Naive thymus-derived CD4-positive, alpha-beta T cell (primary cell): ENCODE measurements around the gene LDLRAD4. TPM values are rescaled to one million over a fixed set of nuclear protein-coding genes. Genes with fewer than 3 reads are reported as not detected.

Experiments used
- ATAC-seq: fragments of 150-1000 bp; cut with Tn5 transposase; 2 replicates; pipeline ENCODE4 v1.10.0; 2021; ENCODE audit warnings: mild to moderate bottlenecking, moderate library complexity
- CTCF ChIA-PET: fragments of 350-600 bp; sonication (Branson Sonifier 250); formaldehyde crosslinking; loops from one replicate; lab custom pipeline; 2021; ENCODE audit warnings: antibody characterized with exemption; lab: Charles Lee
- POLR2A ChIA-PET: fragments of 350-600 bp; sonication (Branson Sonifier 250); formaldehyde crosslinking; loops from one replicate; lab custom pipeline; 2021; ENCODE audit warnings: antibody characterized with exemption, inconsistent platforms; lab: Charles Lee
- DNase-seq, 9 donors: peaks; one replicate each; pipeline versions ENCODE4 v3.0.0 to v3.0.0-alpha.2; 2020 to 2022; ENCODE audit warnings: mixed read lengths in 1 of 9
- H3K27ac ChIP-seq: one replicate; pipeline ENCODE4 v1.7.0; 2013; ENCODE audit warnings: mild to moderate bottlenecking, low read depth, low read length, moderate library complexity
- H3K27me3 ChIP-seq, 2 donors: one replicate each; pipeline ENCODE4 v1.7.0; 2013; ENCODE audit warnings: low read length in 2 of 2, mild to moderate bottlenecking in 2 of 2, moderate library complexity in 2 of 2; ENCODE audit not compliant: control insufficient read depth in 2 of 2, insufficient read depth in 2 of 2
- H3K36me3 ChIP-seq, 3 experiments: 1 replicate in 2 of 3; 2 replicates in 1 of 3; pipeline ENCODE4 v1.7.0; 2013; ENCODE audit warnings: low read length in 3 of 3, mild to moderate bottlenecking in 3 of 3, moderate library complexity in 1 of 3; ENCODE audit not compliant: insufficient read depth in 3 of 3, control insufficient read depth in 2 of 3
- H3K4me1 ChIP-seq, 2 donors: one replicate each; pipeline ENCODE4 v1.7.0; 2013; ENCODE audit warnings: low read length in 2 of 2, mild to moderate bottlenecking in 2 of 2, moderate library complexity in 1 of 2; ENCODE audit not compliant: control insufficient read depth in 2 of 2, insufficient read depth in 2 of 2
- H3K4me3 ChIP-seq: 2 replicates; pipeline ENCODE4 v1.7.0; 2013; ENCODE audit warnings: mild to moderate bottlenecking, low read length
- H3K9me3 ChIP-seq, 3 experiments: 1 replicate in 2 of 3; 2 replicates in 1 of 3; pipeline ENCODE4 v1.7.0; 2013; ENCODE audit warnings: low read length in 3 of 3; ENCODE audit not compliant: control insufficient read depth in 2 of 3
- H3K27ac Mint-ChIP-seq, 9 donors: one replicate each; pipeline ENCODE4 v1.8.0; 2020 to 2022; ENCODE audit warnings: mixed read lengths in 9 of 9, mild to moderate bottlenecking in 8 of 9, moderate library complexity in 5 of 9, inconsistent platforms in 2 of 9
- H3K27me3 Mint-ChIP-seq, 5 donors: one replicate each; pipeline ENCODE4 v1.8.0; 2021 to 2022; ENCODE audit warnings: mixed read lengths in 5 of 5, mild to moderate bottlenecking in 1 of 5
- H3K36me3 Mint-ChIP-seq, 5 donors: one replicate each; pipeline ENCODE4 v1.8.0; 2020 to 2022; ENCODE audit warnings: mixed read lengths in 5 of 5, mild to moderate bottlenecking in 3 of 5, inconsistent platforms in 1 of 5
- H3K4me1 Mint-ChIP-seq, 7 donors: one replicate each; pipeline ENCODE4 v1.8.0; 2020 to 2022; ENCODE audit warnings: mixed read lengths in 7 of 7, mild to moderate bottlenecking in 3 of 7, inconsistent platforms in 1 of 7
- H3K4me3 Mint-ChIP-seq, 10 donors: one replicate each; pipeline ENCODE4 v1.8.0; 2020 to 2022; ENCODE audit warnings: mild to moderate bottlenecking in 10 of 10, mixed read lengths in 10 of 10, moderate library complexity in 6 of 10, inconsistent platforms in 2 of 10
- H3K9me3 Mint-ChIP-seq, 11 donors: one replicate each; pipeline ENCODE4 v1.8.0; 2020 to 2022; ENCODE audit warnings: mixed read lengths in 11 of 11, mild to moderate bottlenecking in 4 of 11, inconsistent platforms in 1 of 11, moderate library complexity in 1 of 11
- intact Hi-C, 2 donors: fragments of 100-400 bp; cut with micrococcal nuclease; formaldehyde crosslinking; loops; one replicate each; pipeline ENCODE4 v1.15.1; 2023
- polyA plus RNA-seq, 2 donors: library from polyadenylated mRNA; unstranded; fragments of 300-500 nt; fragmentation: Illumina TruSeq; gene quantifications; one replicate each; pipeline ENCODE4 v1.2.3, GENCODE V29; 2021
- total RNA-seq, 6 experiments: library from RNA in 5 of 6; stranded (reverse) in 5 of 6; gene quantifications; 1 replicate in 5 of 6; 2 replicates in 1 of 6; pipeline ENCODE4 v1.2.3 and lab custom pipeline; 2021 to 2026

Gene LDLRAD4
- total and polyA plus RNA-seq, 7 experiments from 2014 or later = 13.0 to 84.3 (median 53.7) TPM

DNA sequence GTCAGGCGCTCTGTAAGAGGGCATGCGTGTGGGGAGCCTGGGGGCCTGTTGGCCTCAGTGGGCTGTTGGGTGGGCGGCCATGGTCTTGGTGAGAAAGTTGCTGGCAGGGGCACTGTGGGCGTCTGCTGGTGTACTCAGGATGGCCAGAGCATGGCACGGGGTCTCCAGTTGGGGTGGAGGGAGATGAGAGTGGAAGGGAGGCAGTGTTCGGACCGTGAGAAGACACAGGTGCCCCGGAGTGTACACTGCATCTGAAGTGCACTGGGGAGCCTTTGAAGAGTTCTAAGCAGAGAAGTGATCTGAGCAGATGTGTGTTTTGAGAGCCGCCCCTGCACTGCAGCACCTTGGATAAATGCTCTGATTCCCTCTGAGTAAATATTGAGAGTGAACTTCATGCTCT, 150.8 kb downstream of the LDLRAD4 start:
- no peak for DNase-seq
- peak overlapping the region in 8 of 10 donors; percentile 23 to 63 (median 42) for H3K4me3 Mint-ChIP-seq

DNA sequence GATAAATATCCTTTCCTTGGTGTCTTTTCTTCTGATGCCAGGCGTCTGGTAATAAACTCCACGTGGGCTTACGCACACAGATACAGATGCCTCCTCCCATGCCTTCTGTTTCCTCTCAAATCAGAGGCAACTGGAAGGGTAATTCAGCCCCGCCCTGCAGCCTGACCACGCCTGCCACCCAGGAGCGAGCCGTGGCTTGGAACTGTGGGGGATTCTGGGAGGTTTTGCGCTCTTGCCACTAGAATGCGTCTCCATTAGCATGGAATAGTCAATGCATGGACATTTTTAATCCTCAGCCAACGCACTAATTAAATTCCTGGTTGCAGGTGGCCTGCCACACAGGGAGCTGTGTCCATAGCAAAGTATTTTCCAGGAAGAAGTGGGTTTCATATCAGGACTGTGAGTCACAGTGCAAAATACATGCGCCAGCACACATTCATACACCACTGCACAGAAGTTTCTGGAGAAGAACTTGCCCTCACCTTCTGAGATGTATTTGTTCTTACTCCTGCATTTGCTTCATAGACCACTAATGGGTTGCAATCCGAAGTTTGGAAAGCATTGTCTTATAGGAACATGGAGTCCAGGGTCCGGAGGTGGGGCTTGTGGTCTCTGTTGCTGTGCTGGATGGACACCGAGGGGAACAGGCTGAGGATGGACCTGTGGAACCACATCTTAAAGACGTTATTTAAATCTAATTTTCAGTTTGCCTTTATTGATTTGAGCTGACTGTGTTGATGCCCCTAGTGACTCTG, 151.4 kb downstream of the LDLRAD4 start:
- peak overlapping the region in 9 of 10 donors; percentile 23 to 63 (median 37) for H3K4me3 Mint-ChIP-seq
- intact Hi-C loops = loop anchor here in 1 of 2 donors (5.0 to 10.0 kb wide), 2 partner anchors 33 to 1385 kb away; partner anchors contain the start of gene IMPA2
- peak overlapping the region in 8 of 9 donors; percentile 12 to 86 (median 72) for H3K27ac Mint-ChIP-seq
- ChIA-PET CTCF (no interaction called here), POLR2A (interaction anchor here (0.6 to 1.4 kb wide), 2 partner anchors 11 to 13 kb away, joined by 3 to 4 read pairs; no protein-coding TSS in a partner anchor)
- H3K27ac ChIP-seq = no peak overlapping the region
- H3K9me3 ChIP-seq = no peaks in the 10 kb centered on the region
- no peaks in the 10 kb centered on the region for H3K27me3 Mint-ChIP-seq
- H3K36me3 Mint-ChIP-seq = no peaks in the 10 kb centered on the region
- H3K4me1 Mint-ChIP-seq = peaks cover 12 to 59% (median 48%) of the 10 kb centered on the region in 7 donors
- no peaks in the 10 kb centered on the region for H3K36me3 ChIP-seq
- peaks cover 0 to 35% of the 10 kb centered on the region in 2 donors for H3K4me1 ChIP-seq
- H3K27me3 ChIP-seq = no peaks in the 10 kb centered on the region
- no peak overlapping the region for H3K4me3 ChIP-seq
- no peaks in the 10 kb centered on the region for H3K9me3 Mint-ChIP-seq
- DNase-seq (peak in 5 of 9 donors; percentile 17 to 45 (median 36)), ATAC-seq (peak; percentile 51)

More for the DNA sequence above, 150.8 kb downstream of the LDLRAD4 start:
- H3K36me3 ChIP-seq = no peaks in the 10 kb centered on the region
- peaks cover 0 to 3% (median 0%) of the 10 kb centered on the region in 5 donors for H3K36me3 Mint-ChIP-seq
- H3K9me3 Mint-ChIP-seq = no peaks in the 10 kb centered on the region
- ATAC-seq = peak; percentile 15
- no peaks in the 10 kb centered on the region for H3K27me3 Mint-ChIP-seq
- no peak overlapping the region for H3K27ac ChIP-seq
- H3K4me1 Mint-ChIP-seq = peaks cover 12 to 55% (median 46%) of the 10 kb centered on the region in 7 donors
- peaks cover 0 to 30% of the 10 kb centered on the region in 2 donors for H3K4me1 ChIP-seq
- H3K4me3 ChIP-seq = no peak overlapping the region
- H3K9me3 ChIP-seq = no peaks in the 10 kb centered on the region
- H3K27me3 ChIP-seq = no peaks in the 10 kb centered on the region
- H3K27ac Mint-ChIP-seq = peak overlapping the region in 8 of 9 donors; percentile 12 to 86 (median 69)
- intact Hi-C loops = no loop called here
- CTCF ChIA-PET = no interaction called here
- POLR2A ChIA-PET = no interaction called here

DNA sequence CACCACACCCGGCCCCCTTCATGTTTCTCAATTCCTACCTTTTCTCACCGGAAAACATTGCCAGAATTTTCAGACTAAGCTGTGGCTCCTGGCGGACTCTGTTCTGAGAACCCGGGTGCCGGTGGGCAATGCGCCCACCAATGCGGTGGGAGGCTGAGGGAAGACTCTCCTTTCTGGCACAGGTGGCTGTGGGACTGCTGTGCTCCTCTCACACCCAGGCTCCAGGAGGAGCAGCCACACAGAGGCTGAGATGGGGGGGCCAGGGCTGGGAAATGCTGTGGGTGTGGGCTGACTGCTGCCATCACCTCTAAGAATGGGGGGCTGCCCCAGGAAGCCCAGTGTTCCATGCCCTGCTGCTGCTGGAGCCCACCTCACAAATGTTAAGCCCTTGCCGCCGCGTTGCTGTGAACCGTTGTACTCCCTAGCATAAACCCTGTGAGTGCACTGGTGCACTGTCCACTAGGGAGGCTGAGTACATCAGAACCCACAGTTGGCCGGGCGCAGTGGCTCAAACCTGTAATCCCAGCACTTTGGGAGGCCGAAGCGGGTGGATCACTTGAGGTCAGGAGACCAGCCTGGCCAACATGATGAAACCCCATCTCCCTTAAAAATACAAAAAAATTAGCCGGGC, 152.6 kb downstream of the LDLRAD4 start:
- Mint-ChIP-seq H3K36me3 (no peaks in the 10 kb centered on the region), H3K9me3 (no peaks in the 10 kb centered on the region), H3K4me1 (peaks cover 22 to 70% (median 60%) of the 10 kb centered on the region in 7 donors), H3K27ac (peak overlapping the region in 5 of 9 donors; percentile 41 to 94 (median 89)), H3K4me3 (peak overlapping the region in 2 of 10 donors; percentile 68 to 73), H3K27me3 (no peaks in the 10 kb centered on the region)
- ChIA-PET CTCF (no interaction called here), POLR2A (interaction anchor here (1.4 kb wide), 1 partner anchor 12 kb away, joined by 4 read pairs; no protein-coding TSS in a partner anchor)
- no peaks in the 10 kb centered on the region for H3K36me3 ChIP-seq
- ATAC-seq (no peak), DNase-seq (no peak)
- no peak overlapping the region for H3K4me3 ChIP-seq
- no peak overlapping the region for H3K27ac ChIP-seq
- H3K27me3 ChIP-seq = no peaks in the 10 kb centered on the region
- intact Hi-C loops = loop anchor here in 1 of 2 donors (5.0 to 10.0 kb wide), 2 partner anchors 34 to 1386 kb away; partner anchors contain the start of gene IMPA2
- H3K4me1 ChIP-seq = peaks cover 4 to 46% of the 10 kb centered on the region in 2 donors
- no peaks in the 10 kb centered on the region for H3K9me3 ChIP-seq

DNA sequence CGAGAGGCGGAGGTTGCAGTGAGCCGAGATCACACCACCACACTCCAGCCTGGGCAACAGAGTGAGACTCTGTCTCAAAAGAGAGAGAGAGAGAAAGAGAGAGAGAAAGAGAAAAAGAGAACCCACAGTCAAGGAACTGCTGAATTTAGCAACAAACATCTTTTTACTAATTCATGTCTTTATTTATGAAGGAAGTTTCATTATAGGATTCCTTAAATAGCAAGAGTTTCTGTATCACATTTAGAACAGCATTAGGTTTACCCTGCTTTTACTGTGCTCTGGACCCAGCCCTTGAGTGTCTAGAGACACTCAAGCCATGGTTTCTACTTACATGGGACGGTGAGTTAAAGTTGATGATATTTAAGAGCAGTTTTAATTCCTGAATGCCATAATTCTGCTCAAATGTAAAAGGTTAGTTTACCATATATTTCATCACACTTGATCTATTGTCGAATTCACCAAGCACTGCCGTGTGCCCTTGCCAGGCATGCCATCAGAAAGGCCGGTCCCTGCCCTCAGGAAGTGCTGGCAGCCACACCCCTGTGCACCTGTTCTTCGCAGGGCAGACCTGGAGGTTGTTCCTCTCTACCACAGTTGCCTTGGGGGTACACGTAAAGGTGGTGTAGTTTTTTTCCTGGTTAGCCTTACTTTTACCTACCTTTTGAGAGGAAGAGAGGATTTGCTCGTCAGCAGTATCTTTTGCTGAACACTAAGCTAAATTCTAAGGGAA, 153.3 kb downstream of the LDLRAD4 start:
- H3K27me3 Mint-ChIP-seq = no peaks in the 10 kb centered on the region
- H3K4me3 Mint-ChIP-seq = peak overlapping the region in 9 of 10 donors; percentile 9 to 73 (median 55)
- H3K27ac Mint-ChIP-seq = peak overlapping the region; percentile 9 to 94 (median 89)
- peak overlapping the region; percentile 45 for H3K27ac ChIP-seq
- H3K27me3 ChIP-seq = no peaks in the 10 kb centered on the region
- ATAC-seq (no peak), DNase-seq (peak in 3 of 9 donors; percentile 17 to 25 (median 18))
- no peaks in the 10 kb centered on the region for H3K9me3 ChIP-seq
- CTCF ChIA-PET = interaction anchor here (1.5 kb wide), 1 partner anchor 10 kb away, joined by 5 read pairs; no protein-coding TSS in a partner anchor
- H3K4me3 ChIP-seq = no peak overlapping the region
- intact Hi-C loops = loop anchor here in 1 of 2 donors (5.0 to 10.0 kb wide), 2 partner anchors 35 to 1387 kb away; partner anchors contain the start of gene IMPA2
- H3K4me1 Mint-ChIP-seq = peaks cover 22 to 78% (median 67%) of the 10 kb centered on the region in 7 donors
- H3K36me3 Mint-ChIP-seq = no peaks in the 10 kb centered on the region
- POLR2A ChIA-PET = interaction anchor here (1.3 to 1.8 kb wide), 3 partner anchors 7 to 12 kb away, joined by 4 to 7 read pairs (median 4); no protein-coding TSS in a partner anchor
- H3K9me3 Mint-ChIP-seq = no peaks in the 10 kb centered on the region
- no peaks in the 10 kb centered on the region for H3K36me3 ChIP-seq
- H3K4me1 ChIP-seq = peaks cover 5 to 54% of the 10 kb centered on the region in 2 donors

DNA sequence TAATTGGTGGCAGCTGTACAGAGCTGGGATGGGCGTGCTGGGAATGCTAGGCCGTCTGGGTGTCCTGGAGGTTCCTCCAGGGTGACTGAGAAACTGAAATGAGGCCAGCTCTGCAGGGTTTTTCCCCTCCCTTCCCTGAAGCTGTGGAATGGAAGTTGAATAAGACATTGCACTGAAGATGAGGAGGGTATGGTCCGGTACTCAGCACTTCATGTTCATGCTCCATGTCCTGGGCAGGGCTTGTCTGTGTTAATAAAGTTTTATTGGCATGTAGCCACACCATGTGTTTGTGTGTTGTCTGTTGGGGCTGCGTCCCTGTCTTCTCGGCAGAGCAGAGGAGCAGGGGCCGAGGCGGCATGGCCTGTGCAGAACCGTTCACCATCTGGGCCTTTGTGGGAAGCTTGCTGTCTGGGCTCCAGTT, 154.0 kb downstream of the LDLRAD4 start:
- H3K27me3 ChIP-seq = no peaks in the 10 kb centered on the region
- no peak overlapping the region for H3K4me3 ChIP-seq
- ATAC-seq (no peak), DNase-seq (no peak)
- peak overlapping the region; percentile 45 for H3K27ac ChIP-seq
- H3K36me3 Mint-ChIP-seq = peaks cover 0 to under 1% (median 0%) of the 10 kb centered on the region in 5 donors
- H3K4me1 Mint-ChIP-seq = peaks cover 28 to 85% (median 74%) of the 10 kb centered on the region in 7 donors
- H3K27me3 Mint-ChIP-seq = no peaks in the 10 kb centered on the region
- H3K27ac Mint-ChIP-seq = peak overlapping the region in 8 of 9 donors; percentile 83 to 94 (median 89)
- H3K9me3 ChIP-seq = no peaks in the 10 kb centered on the region
- H3K4me3 Mint-ChIP-seq = peak overlapping the region in 5 of 10 donors; percentile 13 to 73 (median 61)
- H3K36me3 ChIP-seq = no peaks in the 10 kb centered on the region
- H3K9me3 Mint-ChIP-seq = no peaks in the 10 kb centered on the region
- intact Hi-C loops = loop anchor here in 1 of 2 donors (5.0 to 10.0 kb wide), 2 partner anchors 35 to 1388 kb away; partner anchors contain the start of gene IMPA2
- H3K4me1 ChIP-seq = peaks cover 7 to 61% of the 10 kb centered on the region in 2 donors
- POLR2A ChIA-PET = interaction anchor here (1.1 to 1.8 kb wide), 4 partner anchors 8 to 156 kb away, joined by 4 to 7 read pairs (median 4); no protein-coding TSS in a partner anchor
- CTCF ChIA-PET = interaction anchor here (0.9 to 1.5 kb wide), 2 partner anchors 11 to 440 kb away, joined by 3 to 5 read pairs; no protein-coding TSS in a partner anchor
